ENCODE measurements around the gene TMEM141.
"Not testable (repeated sequence)": the region's sequence is repeated elsewhere in the genome, so short reads cannot be mapped to it uniquely, and the experiment has no call there.

Gene TMEM141

GRCh38 chr9:136794281-136794999 lies 3.3 kb downstream of the TMEM141 start:
- no peak for DNase-seq (ENCODE audit: low read depth, low spot score)

- no peak for DNase-seq (ENCODE audit: low read depth, low spot score)
Observed at GRCh38 chr9:136795000-136795348, 3.8 kb downstream of the TMEM141 start.

GRCh38 chr9:136796238-136796774 lies 5.2 kb downstream of the TMEM141 start, which contains the start of gene CCDC183:
CCDC183 (plus strand) TSS chr9:136796338; CDS start chr9:136796398, 60 bp downstream.
- no peak for DNase-seq (ENCODE audit: low read depth, low spot score)

GRCh38 chr9:136796775-136797347 lies 5.7 kb downstream of the TMEM141 start:
- DNase-seq (ENCODE audit: low read depth, low spot score) = not testable (repeated sequence)

GRCh38 chr9:136798708-136799078 lies 7.5 kb downstream of the TMEM141 start:
- no peak for DNase-seq (ENCODE audit: low read depth, low spot score)

GRCh38 chr9:136799079-136799853 lies 8.1 kb downstream of the TMEM141 start:
- DNase-seq (ENCODE audit: low read depth, low spot score) = no peak

- peak; percentile 81 for DNase-seq (ENCODE audit: low read depth, low spot score)
Observed at GRCh38 chr9:136799854-136800657, 8.9 kb downstream of the TMEM141 start.

GRCh38 chr9:136802321-136802720 lies 11.2 kb downstream of the TMEM141 start:
- DNase-seq (ENCODE audit: low read depth, low spot score) = no peak

- DNase-seq (ENCODE audit: low read depth, low spot score) = not testable (repeated sequence)
Observed at GRCh38 chr9:136803009-136803550, 11.9 kb downstream of the TMEM141 start.

GRCh38 chr9:136803551-136804508 lies 12.7 kb downstream of the TMEM141 start:
- DNase-seq (ENCODE audit: low read depth, low spot score) = no peak

GRCh38 chr9:136804509-136805206 lies 13.5 kb downstream of the TMEM141 start:
- DNase-seq (ENCODE audit: low read depth, low spot score) = no peak

- no peak for DNase-seq (ENCODE audit: low read depth, low spot score)
Observed at GRCh38 chr9:136805207-136805740, 14.1 kb downstream of the TMEM141 start.

- DNase-seq (ENCODE audit: low read depth, low spot score) = no peak
Observed at GRCh38 chr9:136806067-136806466, 14.9 kb downstream of the TMEM141 start.

GRCh38 chr9:136806631-136807201 lies 15.6 kb downstream of the TMEM141 start:
- no peak for DNase-seq (ENCODE audit: low read depth, low spot score)

GRCh38 chr9:136807281-136808074 lies 16.3 kb downstream of the TMEM141 start, which contains the start of gene RABL6:
RABL6 (plus strand) TSS chr9:136807948; CDS start chr9:136808197, 249 bp downstream.
- peak; percentile 50 for DNase-seq (ENCODE audit: low read depth, low spot score)

GRCh38 chr9:136808075-136808805 lies 17.1 kb downstream of the TMEM141 start:
- DNase-seq (ENCODE audit: low read depth, low spot score) = no peak

GRCh38 chr9:136808806-136809158 lies 17.6 kb downstream of the TMEM141 start:
- no peak for DNase-seq (ENCODE audit: low read depth, low spot score)

All from activated naive CD8-positive, alpha-beta T cell treated with anti-CD3 and anti-CD28 coated beads, Interleukin-2, amount 50 U/mL, for 16 hours (primary cell).